Measurements from ENCODE around the gene PDE4D. TPM values are rescaled to one million over a fixed set of nuclear protein-coding genes. Genes with fewer than 3 reads are reported as not detected.
"Not testable (repeated sequence)": the region's sequence is repeated elsewhere in the genome, so short reads cannot be mapped to it uniquely, and the experiment has no call there.

PDE4D gene
- total RNA-seq, 1 donor from 2014 or later, result 28.2 TPM

GRCh38 chr5:59420596-59420995, 472.9 kb downstream of the PDE4D start:
- no peaks in the 10 kb centered on the region for H3K36me3 Mint-ChIP-seq (ENCODE audit: low read depth)
- no peaks in the 10 kb centered on the region for H3K27me3 Mint-ChIP-seq
- no peak for TF ChIP-seq CTCF (IDR thresholded peaks at IDR 0.05)
- ATAC-seq (ENCODE audit: low read depth) (no peak), DNase-seq (no peak)
- ChIA-PET CTCF (no interaction called here), POLR2A (no interaction called here)
- no peaks in the 10 kb centered on the region for H3K9me3 Mint-ChIP-seq
- no peak overlapping the region for H3K4me3 Mint-ChIP-seq
- H3K4me1 Mint-ChIP-seq, result no peaks in the 10 kb centered on the region
- H3K27ac Mint-ChIP-seq, result no peak overlapping the region
- intact Hi-C loops (cut with micrococcal nuclease), result no loop called here

- Mint-ChIP-seq H3K9me3 (no peaks in the 10 kb centered on the region), H3K27me3 (no peaks in the 10 kb centered on the region), H3K27ac (no peak overlapping the region), H3K4me1 (no peaks in the 10 kb centered on the region), H3K4me3 (no peak overlapping the region), H3K36me3 (ENCODE audit: low read depth) (no peaks in the 10 kb centered on the region)
- ChIA-PET CTCF (no interaction called here), POLR2A (no interaction called here)
- TF ChIP-seq CTCF (IDR thresholded peaks at IDR 0.05), result no peak
- DNase-seq (no peak), ATAC-seq (ENCODE audit: low read depth) (no peak)
- intact Hi-C loops (cut with micrococcal nuclease), result no loop called here
These were observed 474.7 kb downstream of the PDE4D start for GRCh38 chr5:59418808-59419207.

GRCh38 chr5:59416451-59416850, 477.1 kb downstream of the PDE4D start:
- ChIA-PET POLR2A (no interaction called here), CTCF (no interaction called here)
- H3K4me3 Mint-ChIP-seq, result no peak overlapping the region
- H3K4me1 Mint-ChIP-seq, result no peaks in the 10 kb centered on the region
- no peak for ATAC-seq (ENCODE audit: low read depth)
- H3K36me3 Mint-ChIP-seq (ENCODE audit: low read depth), result no peaks in the 10 kb centered on the region
- intact Hi-C loops (cut with micrococcal nuclease), result no loop called here
- H3K9me3 Mint-ChIP-seq, result no peaks in the 10 kb centered on the region
- no peak for DNase-seq
- no peaks in the 10 kb centered on the region for H3K27me3 Mint-ChIP-seq
- no peak overlapping the region for H3K27ac Mint-ChIP-seq
- TF ChIP-seq CTCF (IDR thresholded peaks at IDR 0.05), result no peak

GRCh38 chr5:59416026-59416425, 477.5 kb downstream of the PDE4D start:
- CTCF ChIA-PET, result no interaction called here
- no peaks in the 10 kb centered on the region for H3K9me3 Mint-ChIP-seq
- H3K27me3 Mint-ChIP-seq, result no peaks in the 10 kb centered on the region
- POLR2A ChIA-PET, result no interaction called here
- ATAC-seq (ENCODE audit: low read depth), result no peak
- no peak overlapping the region for H3K4me3 Mint-ChIP-seq
- no peaks in the 10 kb centered on the region for H3K4me1 Mint-ChIP-seq
- intact Hi-C loops (cut with micrococcal nuclease), result no loop called here
- H3K27ac Mint-ChIP-seq, result no peak overlapping the region
- no peaks in the 10 kb centered on the region for H3K36me3 Mint-ChIP-seq (ENCODE audit: low read depth)
- no peak for DNase-seq
- no peak for TF ChIP-seq CTCF (IDR thresholded peaks at IDR 0.05)

- no peaks in the 10 kb centered on the region for H3K27me3 Mint-ChIP-seq
- ATAC-seq (ENCODE audit: low read depth), result no peak
- ChIA-PET POLR2A (no interaction called here), CTCF (no interaction called here)
- DNase-seq, result no peak
- H3K4me1 Mint-ChIP-seq, result no peaks in the 10 kb centered on the region
- H3K4me3 Mint-ChIP-seq, result no peak overlapping the region
- no peaks in the 10 kb centered on the region for H3K36me3 Mint-ChIP-seq (ENCODE audit: low read depth)
- intact Hi-C loops (cut with micrococcal nuclease), result no loop called here
- TF ChIP-seq CTCF (IDR thresholded peaks at IDR 0.05), result no peak
- H3K9me3 Mint-ChIP-seq, result peaks cover 6% of the 10 kb centered on the region
- no peak overlapping the region for H3K27ac Mint-ChIP-seq
These were observed 481.1 kb downstream of the PDE4D start for GRCh38 chr5:59412428-59412827.

- ATAC-seq (ENCODE audit: low read depth); H3K27me3 Mint-ChIP-seq; CTCF ChIA-PET; H3K27ac Mint-ChIP-seq; H3K36me3 Mint-ChIP-seq (ENCODE audit: low read depth); H3K4me3 Mint-ChIP-seq; H3K4me1 Mint-ChIP-seq; DNase-seq; intact Hi-C loops (cut with micrococcal nuclease); POLR2A ChIA-PET: not testable (repeated sequence)
- peaks cover 12% of the 10 kb centered on the region for H3K9me3 Mint-ChIP-seq
These were observed 484.5 kb downstream of the PDE4D start for GRCh38 chr5:59408997-59409396.
